AG20443 (cell line): Measurements from ENCODE around the gene EIPR1.
"Not testable (repeated sequence)": the region's sequence is repeated elsewhere in the genome, so short reads cannot be mapped to it uniquely, and the experiment has no call there.

Experiments used
- DNase-seq: peaks from one replicate; pipeline ENCODE4 v3.0.0; 2012; ENCODE audit warnings: low spot score, mixed read lengths

The EIPR1 gene

DNA sequence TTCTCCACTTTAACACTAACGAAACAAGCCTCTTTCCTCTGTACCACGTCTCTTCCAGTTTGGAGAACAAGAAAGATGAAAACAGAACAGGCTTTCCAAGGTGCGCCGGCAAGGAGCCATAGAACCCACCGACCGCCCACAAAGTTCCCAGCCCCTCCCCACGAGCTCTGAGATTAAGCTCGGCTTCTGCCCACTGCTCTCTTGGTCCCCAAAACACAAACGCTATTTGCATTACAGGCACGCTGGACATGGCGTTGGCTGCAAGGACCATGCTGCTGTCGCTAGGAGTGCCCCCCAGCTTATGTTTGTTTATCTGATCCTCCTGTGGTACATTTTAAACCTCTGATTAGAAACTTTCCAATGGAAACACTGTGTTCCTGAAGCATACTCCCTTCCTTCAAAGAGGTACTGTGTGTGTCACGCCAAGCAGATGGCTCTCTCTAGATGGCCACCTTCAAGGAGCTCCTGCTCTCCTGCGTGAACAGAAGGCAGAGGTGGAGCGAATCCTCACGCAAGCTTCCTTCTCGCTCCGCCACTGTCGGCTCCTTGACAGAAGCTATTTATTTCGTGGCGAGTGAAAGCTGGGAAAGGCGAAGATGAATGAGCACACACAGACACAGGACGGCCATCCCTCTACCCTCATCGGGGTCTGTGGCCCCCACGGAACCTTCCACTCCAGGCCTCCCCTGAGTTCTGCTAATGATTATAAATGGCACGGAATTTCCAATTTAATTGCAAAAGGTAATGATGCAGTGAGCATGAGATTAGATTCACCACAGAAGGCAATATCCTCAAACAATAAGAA is 166.2 kb downstream of the EIPR1 start:
- no peak for DNase-seq

DNA sequence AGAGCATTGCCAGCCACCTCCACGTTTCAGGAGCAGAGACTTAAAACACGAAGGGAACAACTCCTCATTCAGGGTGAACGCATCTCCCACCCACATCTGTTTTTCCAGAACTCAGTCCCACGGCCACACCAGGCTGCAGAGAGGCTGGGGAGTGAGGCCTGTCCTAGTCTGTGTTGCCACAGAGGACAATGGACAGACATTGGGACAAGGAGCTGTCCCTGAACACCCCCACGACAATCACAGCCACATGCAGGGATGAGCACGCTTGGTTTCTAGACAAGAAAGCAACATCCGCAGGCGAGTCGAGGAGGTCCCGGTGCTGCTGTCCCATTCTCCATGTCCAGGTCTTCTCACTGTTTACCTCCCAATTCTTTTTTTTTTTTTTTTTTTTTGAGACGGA is 167.4 kb downstream of the EIPR1 start:
- no peak for DNase-seq

DNA sequence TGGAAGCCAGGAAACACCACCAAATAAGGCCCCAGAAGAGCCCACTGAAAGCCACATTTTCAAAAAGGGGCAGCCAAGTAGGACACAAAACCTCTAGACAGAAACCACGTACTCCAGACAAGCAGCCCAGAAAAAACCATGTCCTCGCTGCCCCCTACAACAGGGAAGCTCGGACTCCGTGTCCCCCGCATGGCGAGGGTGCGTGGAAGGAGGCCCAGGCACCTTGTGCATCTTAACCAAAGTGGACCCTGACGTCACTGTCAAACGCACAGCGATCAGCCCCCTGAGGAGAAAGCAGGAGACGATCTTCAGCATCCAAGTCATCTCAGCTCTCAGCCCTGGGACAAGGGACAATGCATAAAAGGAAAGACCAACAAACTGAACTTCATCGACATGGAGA is 168.4 kb downstream of the EIPR1 start:
- no peak for DNase-seq

GRCh38 chr2:3208591-3208990 is 169.0 kb downstream of the EIPR1 start:
- DNase-seq: no peak

GRCh38 chr2:3208179-3208578 is 169.4 kb downstream of the EIPR1 start:
- DNase-seq: no peak

- DNase-seq: no peak
Measured at GRCh38 chr2:3207091-3207491, 170.5 kb downstream of the EIPR1 start.

DNA sequence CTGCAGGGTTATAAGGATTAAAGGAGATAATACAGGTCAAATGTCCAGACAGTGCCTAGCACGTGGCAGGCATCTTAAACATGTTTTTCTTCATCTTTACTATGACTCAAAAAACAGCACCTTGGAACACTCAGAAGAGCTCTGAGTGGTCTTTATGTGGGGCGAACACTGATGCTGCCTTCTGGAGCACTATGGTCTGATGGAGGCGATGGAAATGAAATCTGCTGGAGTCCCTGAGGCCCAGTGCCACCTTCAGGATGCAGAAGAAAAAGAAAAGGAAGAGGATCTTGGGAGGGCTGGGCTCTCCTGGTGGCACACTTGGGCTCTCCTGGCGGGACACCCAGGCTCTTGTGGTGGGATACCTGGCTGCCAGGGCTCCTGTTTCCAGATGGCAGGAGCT is 171.8 kb downstream of the EIPR1 start:
- DNase-seq: no peak

GRCh38 chr2:3204031-3204821 is 173.4 kb downstream of the EIPR1 start:
- no peak for DNase-seq

- no peak for DNase-seq
Measured at GRCh38 chr2:3203497-3204019, 174.1 kb downstream of the EIPR1 start.

DNA sequence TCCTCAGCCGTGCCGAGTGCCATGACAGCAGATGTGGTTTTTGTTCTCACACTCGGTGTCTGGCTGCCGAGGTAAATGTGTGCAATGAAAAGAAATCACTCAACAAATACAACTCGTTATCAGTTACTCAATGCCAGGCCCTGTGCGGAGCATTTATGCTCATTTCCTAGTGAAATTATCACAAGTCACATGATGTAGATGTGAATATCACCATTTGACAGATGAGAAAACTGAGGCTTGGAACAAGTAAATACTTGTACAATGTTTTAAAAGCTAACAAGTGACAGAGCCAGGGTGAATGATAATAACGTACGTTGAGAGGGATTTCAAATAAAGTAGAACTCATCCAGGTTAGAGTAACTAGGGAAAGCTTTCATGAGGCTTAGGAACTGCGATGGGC is 174.7 kb downstream of the EIPR1 start:
- no peak for DNase-seq

GRCh38 chr2:3201281-3201680 is 176.3 kb downstream of the EIPR1 start:
- DNase-seq: no peak

GRCh38 chr2:3200420-3200939 is 177.1 kb downstream of the EIPR1 start:
- peak; percentile 56 for DNase-seq

DNA sequence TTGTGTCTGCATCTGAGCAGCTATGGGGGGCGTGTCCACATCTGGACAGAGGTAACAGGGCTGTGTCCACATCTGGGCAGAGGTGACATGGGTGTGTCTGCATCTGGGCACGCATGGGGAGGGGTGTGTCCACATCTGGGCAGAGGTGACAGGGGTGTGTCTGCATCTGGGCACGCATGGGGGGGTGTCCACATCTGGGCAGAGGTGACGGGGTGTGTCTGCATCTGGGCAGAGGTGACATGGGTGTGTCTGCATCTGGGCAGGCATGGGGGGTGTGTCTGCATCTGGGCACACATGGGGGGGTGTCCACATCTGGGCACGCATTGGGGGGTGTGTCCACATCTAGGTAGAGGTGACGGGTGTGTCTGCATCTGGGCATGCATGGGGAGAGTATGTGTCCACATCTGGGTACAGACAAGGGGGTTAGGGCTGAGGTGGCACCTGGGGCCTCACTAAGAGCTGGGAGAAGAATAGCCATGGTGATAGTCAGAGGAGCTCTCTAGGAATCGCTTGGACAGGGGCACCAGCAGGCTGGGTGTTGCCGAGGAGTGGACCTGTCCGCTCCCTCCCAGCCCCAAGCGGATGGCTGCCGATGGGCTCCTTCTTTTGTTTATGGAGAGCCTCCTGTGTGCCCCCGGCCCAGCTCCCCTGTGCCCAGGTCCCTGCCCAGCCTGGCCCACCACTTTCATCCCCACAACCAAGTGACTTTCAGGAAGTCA is 177.8 kb downstream of the EIPR1 start:
- no peak for DNase-seq

- not testable (repeated sequence) for DNase-seq
Measured at GRCh38 chr2:3198671-3199192, 178.9 kb downstream of the EIPR1 start.

DNA sequence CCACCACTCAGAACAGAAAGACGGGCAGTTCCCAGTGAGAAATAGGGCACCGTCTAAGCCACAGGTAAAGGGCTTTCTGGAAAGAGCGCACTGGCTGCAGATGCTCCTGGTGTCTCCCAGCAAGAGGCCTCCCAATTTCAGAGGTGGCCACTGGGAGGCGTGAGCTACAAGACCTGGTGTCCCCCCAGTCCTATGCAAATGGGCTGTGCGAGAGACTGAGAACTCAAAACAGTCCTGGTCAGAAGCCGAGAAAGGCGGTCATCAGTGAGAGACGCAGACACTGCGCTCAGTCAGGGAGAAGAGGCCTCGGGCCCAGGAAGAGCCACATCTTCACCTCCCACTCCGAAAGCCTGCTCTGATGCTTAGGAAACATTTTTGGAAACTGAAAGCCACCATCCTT is 179.5 kb downstream of the EIPR1 start:
- DNase-seq: no peak

DNA sequence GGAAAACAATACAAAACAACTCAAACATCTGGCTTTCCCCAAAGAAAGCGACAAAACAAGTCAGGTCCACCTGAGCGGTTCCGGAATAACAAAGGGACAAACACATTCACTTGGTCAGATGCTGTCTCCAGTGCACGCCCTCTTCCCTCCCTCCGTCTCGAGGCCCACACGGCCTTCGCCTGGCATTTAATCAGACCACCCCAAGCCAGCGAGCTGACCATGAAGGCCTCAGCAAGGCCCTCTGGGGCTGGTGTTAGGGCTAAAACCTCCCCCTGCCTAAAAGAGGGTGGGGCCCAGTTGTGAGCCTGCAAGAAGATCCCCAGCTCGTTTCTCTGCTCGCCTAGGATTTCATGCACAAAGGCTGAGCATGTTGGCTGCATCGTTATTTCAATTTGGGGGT is 180.3 kb downstream of the EIPR1 start:
- DNase-seq: no peak

DNA sequence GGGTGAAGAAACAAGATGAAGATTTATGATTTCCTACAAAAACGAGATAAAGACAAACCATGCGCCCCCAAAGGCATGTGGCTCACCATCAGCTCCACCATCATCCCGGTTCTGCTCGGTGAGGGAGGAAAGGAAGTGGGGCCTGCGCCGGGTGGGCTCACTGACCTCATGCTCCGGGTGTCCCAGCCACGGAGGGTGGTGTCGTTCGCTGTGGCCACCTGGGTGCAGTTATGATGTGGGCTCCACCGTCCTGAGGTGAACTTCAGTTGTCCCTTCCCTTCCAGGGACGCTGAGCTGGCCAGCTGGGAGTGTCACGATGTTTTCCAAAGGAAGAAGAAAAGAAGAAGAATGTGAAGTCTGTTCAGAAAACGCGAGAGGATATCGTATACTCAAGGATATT is 180.9 kb downstream of the EIPR1 start:
- DNase-seq: no peak

DNA sequence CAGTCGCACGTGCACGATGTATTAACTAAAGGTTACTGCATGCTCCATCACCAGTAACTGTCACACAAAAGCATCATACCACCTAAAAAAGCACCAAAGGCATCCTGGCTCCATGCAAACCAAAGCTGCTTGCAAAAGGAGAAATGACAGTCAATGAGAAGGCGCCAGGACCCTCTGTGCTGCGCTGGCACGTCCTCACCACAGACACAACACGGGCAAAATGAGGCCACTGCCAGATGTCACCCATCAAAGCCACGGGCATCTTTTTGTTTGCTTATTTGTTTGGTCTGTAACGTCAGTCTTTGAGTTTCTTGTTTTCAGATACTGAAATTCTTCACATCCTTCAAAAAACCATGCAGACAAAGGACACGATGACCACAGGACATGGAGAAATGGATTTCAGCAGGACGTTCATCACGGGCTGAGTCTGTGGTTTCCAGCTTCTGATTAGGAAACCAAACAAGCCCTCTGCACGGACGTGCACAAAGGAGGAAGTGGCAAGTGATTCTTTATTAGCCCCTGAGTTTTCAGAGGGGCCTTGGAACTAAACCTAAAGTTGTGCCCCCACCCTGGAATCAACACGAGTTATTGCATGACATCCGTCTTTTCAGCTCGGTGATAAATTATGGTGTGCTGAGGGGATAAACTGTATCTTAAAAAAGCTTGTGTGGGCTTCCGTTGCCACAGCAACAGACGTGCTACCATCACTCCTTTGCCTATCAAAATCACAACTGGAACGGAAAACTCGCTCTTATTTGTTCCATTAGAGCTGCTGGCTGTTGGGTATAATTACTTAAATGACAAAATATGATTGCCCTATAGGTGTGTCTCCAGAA is 181.8 kb downstream of the EIPR1 start:
- no peak for DNase-seq

GRCh38 chr2:3194828-3195227 is 182.8 kb downstream of the EIPR1 start:
- DNase-seq: no peak

DNA sequence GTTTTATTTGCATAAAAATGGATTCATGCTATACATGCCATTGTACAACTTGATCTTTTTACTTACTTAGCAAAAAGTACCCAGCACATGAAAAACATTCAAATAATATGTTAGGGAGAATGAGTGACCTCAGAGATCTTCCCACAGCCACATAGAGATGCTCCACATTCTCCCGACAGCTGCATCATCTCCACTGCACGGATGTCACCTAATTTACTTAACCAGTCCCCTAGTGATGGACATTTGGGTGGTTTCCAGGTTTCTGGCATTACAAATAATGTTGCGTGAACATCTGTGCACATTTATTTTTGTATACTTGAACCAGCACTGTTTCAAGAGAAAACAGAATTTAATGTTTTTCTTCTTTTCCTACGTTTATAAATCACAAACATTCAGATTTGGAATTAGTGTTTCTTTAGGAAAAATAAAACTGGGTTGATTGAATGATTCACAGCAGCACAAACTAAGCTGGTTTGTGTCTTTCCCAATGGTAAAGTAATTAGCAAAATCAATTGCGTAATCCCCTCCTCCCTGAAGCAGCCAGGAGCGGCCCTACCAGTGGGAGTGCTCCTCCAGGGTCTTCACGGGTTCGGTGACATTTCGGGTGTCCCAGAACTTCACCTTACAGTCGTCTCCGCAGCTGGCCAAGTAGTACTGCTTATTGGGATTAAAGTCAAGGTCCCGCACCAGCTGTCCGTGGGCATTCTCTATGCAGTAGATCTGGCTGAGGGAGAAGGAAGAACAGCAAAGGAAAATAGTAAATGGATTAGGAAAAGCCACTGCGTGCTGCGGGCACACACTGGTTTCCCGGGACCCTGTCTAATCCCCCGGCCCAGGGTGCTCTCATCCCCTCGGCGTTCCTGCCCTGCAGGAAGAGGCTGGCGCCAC is 183.9 kb downstream of the EIPR1 start:
- no peak for DNase-seq
